GM15510 (cell line): Measurements from ENCODE around the gene LTB.
A peak's percentile ranks its signal among the peaks of the same experiment; 100 is the strongest.

Experiments
- POLR2A ChIP-seq: IDR thresholded peaks from 3 replicates; pipeline ENCODE4 v1.6.1; 2011; ENCODE audit warnings: borderline replicate concordance; ENCODE audit not compliant: insufficient read length; ENCODE audit errors: extremely low read depth

LTB gene, protein sequence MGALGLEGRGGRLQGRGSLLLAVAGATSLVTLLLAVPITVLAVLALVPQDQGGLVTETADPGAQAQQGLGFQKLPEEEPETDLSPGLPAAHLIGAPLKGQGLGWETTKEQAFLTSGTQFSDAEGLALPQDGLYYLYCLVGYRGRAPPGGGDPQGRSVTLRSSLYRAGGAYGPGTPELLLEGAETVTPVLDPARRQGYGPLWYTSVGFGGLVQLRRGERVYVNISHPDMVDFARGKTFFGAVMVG

GRCh38 chr6:31582230-31582643, at the start of gene LTB:
Gene LTB (minus strand): TSS chr6:31582424. CDS start chr6:31582417, 7 bp downstream.
- peak; percentile 45 for TF ChIP-seq POLR2A

GRCh38 chr6:31631681-31632278, 49.6 kb upstream of the LTB start:
- TF ChIP-seq POLR2A: no peak

DNA sequence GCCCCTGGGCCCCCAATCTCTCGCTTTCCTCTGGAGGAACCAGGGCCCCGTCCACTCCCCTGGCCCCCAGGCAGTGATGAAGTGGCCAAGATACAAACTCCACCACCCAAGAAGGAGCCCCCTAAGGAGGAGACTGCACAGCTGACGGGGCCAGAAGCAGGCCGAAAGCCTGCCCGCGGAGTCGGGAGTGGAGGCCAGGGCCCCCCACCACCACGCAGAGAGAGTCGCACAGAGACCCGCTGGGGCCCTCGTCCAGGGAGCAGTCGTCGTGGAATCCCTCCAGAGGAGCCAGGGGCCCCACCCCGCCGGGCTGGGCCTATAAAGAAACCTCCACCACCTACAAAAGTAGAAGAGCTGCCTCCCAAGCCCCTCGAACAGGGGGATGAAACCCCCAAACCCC, 49.0 kb upstream of the LTB start:
- no peak for TF ChIP-seq POLR2A

DNA sequence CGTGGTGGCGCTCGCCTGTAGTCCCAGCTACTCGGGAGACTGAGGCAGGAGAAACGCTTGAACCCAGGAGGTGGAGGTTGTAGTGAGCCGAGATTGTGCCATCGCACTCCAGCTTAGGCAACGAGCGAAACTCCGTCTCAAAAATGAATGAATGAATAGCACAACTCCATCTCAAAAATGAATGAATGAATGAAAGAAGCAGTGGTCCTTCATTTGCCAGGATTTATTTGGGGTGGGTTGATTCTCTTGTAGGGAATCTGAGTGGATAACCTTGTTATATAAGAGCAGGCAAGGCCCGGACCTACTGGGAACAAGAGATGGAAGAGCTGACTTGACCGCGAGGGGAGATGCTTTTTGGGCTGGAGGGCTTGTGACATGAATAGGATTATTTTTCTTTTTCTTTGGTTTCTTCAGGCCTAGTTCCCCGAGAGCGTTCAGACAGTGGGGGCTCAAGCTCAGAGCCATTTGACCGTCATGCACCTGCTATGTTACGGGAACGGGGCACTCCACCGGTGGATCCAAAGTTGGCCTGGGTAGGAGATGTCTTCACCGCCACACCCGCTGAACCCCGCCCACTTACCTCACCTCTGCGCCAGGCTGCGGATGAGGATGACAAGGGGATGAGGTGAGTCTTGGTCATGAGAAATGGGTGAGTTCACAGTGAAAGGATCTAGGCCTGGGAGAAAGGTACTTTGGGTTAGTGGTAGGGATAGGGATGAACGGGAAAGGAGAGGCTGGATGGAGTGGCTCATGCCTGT, 48.1 kb upstream of the LTB start:
- no peak for TF ChIP-seq POLR2A

- TF ChIP-seq POLR2A: no peak
These were observed 46.8 kb upstream of the LTB start for GRCh38 chr6:31629014-31629413.

GRCh38 chr6:31627690-31628287, 45.6 kb upstream of the LTB start:
- TF ChIP-seq POLR2A: no peak

DNA sequence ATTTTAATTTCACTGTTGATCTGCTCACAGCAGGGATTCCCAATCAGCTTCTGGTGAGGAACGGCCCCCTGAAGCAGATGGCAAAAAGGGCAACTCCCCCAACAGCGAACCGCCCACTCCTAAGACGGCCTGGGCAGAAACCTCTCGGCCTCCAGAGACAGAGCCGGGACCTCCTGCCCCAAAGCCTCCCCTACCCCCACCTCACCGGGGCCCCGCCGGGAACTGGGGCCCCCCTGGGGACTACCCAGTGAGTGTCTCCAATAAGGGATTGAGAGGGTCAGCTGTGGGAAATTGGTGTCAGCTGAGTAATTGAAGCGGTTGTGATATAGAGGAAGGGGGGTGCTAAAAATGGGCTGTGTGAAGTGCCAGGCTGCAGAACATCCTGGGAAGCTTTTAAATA, 44.7 kb upstream of the LTB start:
- TF ChIP-seq POLR2A: no peak

DNA sequence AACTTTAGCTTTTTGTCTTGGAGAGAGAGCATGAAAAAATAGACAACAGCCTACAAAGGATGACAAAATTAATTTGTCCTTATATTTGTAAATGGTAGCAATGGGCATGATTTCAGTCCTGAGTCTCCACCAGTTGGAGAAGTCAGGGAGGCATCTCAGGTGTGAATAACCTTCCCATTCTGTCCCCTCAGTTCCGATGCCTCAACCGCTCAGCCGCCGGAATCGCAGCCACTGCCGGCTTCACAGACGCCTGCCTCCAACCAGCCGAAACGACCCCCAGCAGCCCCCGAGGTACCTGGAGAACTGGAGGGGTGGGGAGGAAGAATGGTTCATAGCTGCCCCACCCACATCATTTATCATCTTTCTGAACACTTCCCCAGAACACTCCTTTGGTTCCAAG, 41.8 kb upstream of the LTB start:
- TF ChIP-seq POLR2A: no peak

DNA sequence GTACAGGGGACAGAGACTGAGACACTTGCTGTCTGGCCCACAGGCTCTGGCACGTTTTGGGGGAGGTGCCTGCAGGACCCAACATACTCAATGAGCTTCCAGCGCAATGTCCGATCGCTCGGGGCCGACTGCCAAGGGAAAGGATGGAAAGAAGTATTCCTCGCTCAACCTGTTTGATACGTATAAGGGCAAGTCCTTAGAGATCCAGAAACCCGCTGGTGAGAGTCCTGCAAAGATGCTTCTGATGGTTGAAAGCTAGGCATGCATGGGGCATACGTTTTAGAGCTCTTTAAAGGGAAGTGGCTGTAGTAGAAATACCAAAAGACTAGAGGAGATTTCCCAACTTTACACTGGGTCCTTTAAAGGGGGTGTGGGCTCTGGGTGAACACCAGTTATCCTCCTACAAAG, 40.5 kb upstream of the LTB start:
- TF ChIP-seq POLR2A: no peak

- no peak for TF ChIP-seq POLR2A
These were observed 39.8 kb upstream of the LTB start for GRCh38 chr6:31621991-31622390.

DNA sequence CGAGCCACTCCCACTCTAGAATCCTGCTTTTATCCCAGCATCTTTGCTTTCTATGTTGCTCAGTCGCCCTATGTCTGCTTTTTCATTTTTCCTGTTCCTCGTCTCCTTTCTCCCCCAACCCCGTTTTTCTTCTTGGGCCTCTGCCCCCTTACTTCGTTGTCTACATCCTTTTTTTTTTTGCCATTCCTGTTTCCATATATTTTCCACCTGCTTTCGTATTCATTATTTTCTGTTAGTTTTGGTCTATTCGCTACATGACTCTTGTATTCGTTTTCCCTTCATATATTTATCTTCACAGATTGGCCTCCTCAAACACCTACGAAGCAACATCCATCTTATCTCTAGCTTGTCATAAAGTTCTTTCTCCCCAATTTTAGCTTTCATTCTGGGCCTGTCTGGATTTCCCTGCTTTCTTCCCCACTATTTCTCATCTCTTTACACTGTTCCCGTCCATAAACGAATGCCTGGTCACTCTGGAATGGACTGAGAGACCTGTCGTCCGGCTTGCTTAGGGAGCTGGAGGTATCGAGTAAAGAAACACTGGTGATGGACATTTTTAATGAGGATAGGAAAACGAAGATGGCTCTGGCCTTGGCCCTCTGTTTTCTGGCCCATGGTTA, 39.2 kb upstream of the LTB start:
- TF ChIP-seq POLR2A: no peak

GRCh38 chr6:31620586-31621319, 38.5 kb upstream of the LTB start, which contains the start of gene PRRC2A:
Gene PRRC2A (plus strand): TSS chr6:31620715. CDS start chr6:31622790, 2,075 bp downstream.
- peak; percentile 76 for TF ChIP-seq POLR2A

GRCh38 chr6:31619805-31620585, 37.8 kb upstream of the LTB start:
- TF ChIP-seq POLR2A: peak; percentile 81
